Endothelial cell of umbilical vein (primary cell): ENCODE measurements around the gene CLOCK. TPM values are rescaled to one million over a fixed set of nuclear protein-coding genes. Genes with fewer than 3 reads are reported as not detected.

ENCODE experiments used
- BruUV-seq: library from RNA; stranded (reverse); fragments of 400-500 nt; replicated peaks from 2 replicates; lab custom pipeline; 2021; lab: Mats Ljungman, UMichigan
- CTCF ChIA-PET: fragments of 300-600, 350-600 bp; sonication (Branson Sonifier 250); formaldehyde crosslinking; loops from one replicate; lab custom pipeline; 2021; ENCODE audit warnings: antibody characterized with exemption, inconsistent platforms; lab: Charles Lee
- POLR2A ChIA-PET: fragments of 300-600, 350-600 bp; sonication (Branson Sonifier 250); formaldehyde crosslinking; loops from one replicate; lab custom pipeline; 2021; ENCODE audit warnings: antibody characterized with exemption, inconsistent platforms; lab: Charles Lee
- DNase-seq: peaks from one replicate; pipeline ENCODE4 v3.0.0-alpha.2; 2011; ENCODE audit warnings: low read depth, low spot score
- FAIRE-seq: peaks from 2 replicates; lab custom pipeline; 2011; peaks lifted over from hg19 to GRCh38; lab: Jason Lieb, UNC
- H2AFZ ChIP-seq: 2 replicates; pipeline ENCODE4 v1.6.0; 2012; ENCODE audit warnings: low read depth, low read length, control low read depth, inconsistent platforms
- H3K27ac ChIP-seq: 2 replicates; pipeline ENCODE4 v1.5.1; 2011; ENCODE audit warnings: low read depth, mild to moderate bottlenecking, control low read depth, low read length, moderate library complexity; ENCODE audit not compliant: insufficient read depth
- H3K27me3 ChIP-seq, 2 experiments: 2 replicates each; pipeline versions ENCODE4 v1.6.0 to v1.6.1; 2011; ENCODE audit warnings: low read length in 2 of 2, mixed read lengths in 1 of 2; ENCODE audit not compliant: control insufficient read depth in 2 of 2, insufficient read depth in 2 of 2
- H3K36me3 ChIP-seq, 2 experiments: 2 replicates in 1 of 2; 3 replicates in 1 of 2; pipeline ENCODE4 v1.5.1; 2011; ENCODE audit warnings: low read length in 2 of 2, mild to moderate bottlenecking in 1 of 2, moderate library complexity in 1 of 2; ENCODE audit not compliant: control insufficient read depth in 2 of 2, insufficient read depth in 2 of 2; ENCODE audit errors: extremely low read depth in 1 of 2
- H3K4me1 ChIP-seq: 3 replicates; pipeline ENCODE4 v1.5.1; 2011; ENCODE audit warnings: mild to moderate bottlenecking, low read length; ENCODE audit not compliant: control insufficient read depth, insufficient read depth; ENCODE audit errors: extremely low read depth
- H3K4me2 ChIP-seq: 2 replicates; pipeline ENCODE4 v1.6.1; 2011; ENCODE audit warnings: low read length, control low read depth, mixed read lengths; ENCODE audit not compliant: insufficient read depth
- H3K4me3 ChIP-seq, 3 experiments: fragments of 200-600 bp in 1 of 3; sonication (generic), shearing (Covaris generic) in 1 of 3; replicated peaks in 1 of 3; 2 replicates each; pipeline ENCODE4 v1.5.1; 2011 to 2016; ENCODE audit warnings: control low read depth in 3 of 3, low read length in 3 of 3, mild to moderate bottlenecking in 2 of 3, inconsistent platforms in 1 of 3, low read depth in 1 of 3, moderate library complexity in 1 of 3; ENCODE audit not compliant: insufficient read depth in 1 of 3
- H3K79me2 ChIP-seq: 2 replicates; pipeline ENCODE4 v1.6.0; 2012; ENCODE audit warnings: low read length, inconsistent platforms; ENCODE audit not compliant: control insufficient read depth, insufficient read depth
- H3K9ac ChIP-seq: replicated peaks from 2 replicates; pipeline ENCODE3; 2011; ENCODE audit warnings: low read length, control low read depth; ENCODE audit not compliant: insufficient read depth; ENCODE audit errors: extremely low read depth
- H3K9me1 ChIP-seq: replicated peaks from 3 replicates; pipeline ENCODE4 v1.6.0; 2011; ENCODE audit warnings: mild to moderate bottlenecking, low read length; ENCODE audit not compliant: control insufficient read depth, insufficient read depth; ENCODE audit errors: extremely low read depth
- H3K9me3 ChIP-seq: replicated peaks from 2 replicates; pipeline ENCODE4 v1.5.1; 2012; ENCODE audit warnings: low read length, inconsistent platforms; ENCODE audit not compliant: control insufficient read depth, insufficient read depth
- H4K20me1 ChIP-seq: replicated peaks from 2 replicates; pipeline ENCODE3; 2011; ENCODE audit warnings: mild to moderate bottlenecking, low read length; ENCODE audit not compliant: control insufficient read depth, insufficient read depth; ENCODE audit errors: extremely low read depth
- EZH2 ChIP-seq: IDR thresholded peaks from 2 replicates; pipeline ENCODE4 v1.6.1; 2012; ENCODE audit warnings: borderline replicate concordance, low read depth, mild to moderate bottlenecking, moderate library complexity, low read length, inconsistent platforms; ENCODE audit not compliant: severe bottlenecking
- FOS ChIP-seq: IDR thresholded peaks from 2 replicates; pipeline ENCODE4 v1.6.1; 2011; ENCODE audit warnings: mild to moderate bottlenecking, low read length, moderate library complexity, borderline replicate concordance; ENCODE audit not compliant: insufficient read depth
- GATA2 ChIP-seq: IDR thresholded peaks from 2 replicates; pipeline ENCODE4 v1.7.0; 2011; ENCODE audit warnings: low read depth, mild to moderate bottlenecking, moderate library complexity, mixed read lengths, low read length; ENCODE audit not compliant: insufficient read length, insufficient read depth
- JUN ChIP-seq: IDR thresholded peaks from 2 replicates; pipeline ENCODE4 v1.6.1; 2011; ENCODE audit warnings: borderline replicate concordance, low read depth; ENCODE audit not compliant: insufficient read length, insufficient read depth
- MYC ChIP-seq: IDR thresholded peaks from one replicate; pipeline ENCODE4 v1.6.1; 2011; ENCODE audit warnings: mild to moderate bottlenecking, low read depth, low read length
- POLR2A ChIP-seq: IDR thresholded peaks from 2 replicates; pipeline ENCODE4 v1.6.1; 2012; ENCODE audit warnings: low read depth, mild to moderate bottlenecking, control low read depth, low read length
- POLR2AphosphoS5 ChIP-seq: IDR thresholded peaks from 2 replicates; pipeline ENCODE4 v1.6.1; 2012; ENCODE audit warnings: low read depth, mild to moderate bottlenecking, control low read depth, low read length, moderate library complexity; ENCODE audit not compliant: insufficient read depth
- dilution Hi-C: fragments of 300-500 bp; cut with MboI; formaldehyde crosslinking; loops from one replicate; pipeline ENCODE4 v1.15.0; 2019; ENCODE audit warnings: low sequenced_read_pairs; ENCODE audit not compliant: extremely low pct_ligation_motif_present
- intact Hi-C: fragments of 100-400 bp; cut with micrococcal nuclease; formaldehyde crosslinking; loops from one replicate; pipeline ENCODE4 v1.10.0; 2022
- polyA plus RNA-seq, 4 experiments: library from polyadenylated mRNA; depleted of rRNA in 3 of 4; stranded (reverse) in 3 of 4; unstranded in 1 of 4; fragments of >200 nt; gene quantifications; 2 replicates each; pipeline versions ENCODE4 v1.2.1 to v1.2.3, GENCODE V29; 2011 to 2012; ENCODE audit warnings: missing spikeins in 1 of 4
- total RNA-seq: library from RNA; stranded (reverse); gene quantifications from 2 replicates; pipeline ENCODE4 v1.2.3, GENCODE V29; 2021
- TF ChIP-seq, protein P1 (sequence below): IDR thresholded peaks from 2 replicates; pipeline ENCODE4 v1.6.1; 2011; ENCODE audit not compliant: insufficient read depth, insufficient read length
- TF ChIP-seq, protein P2 (sequence below), 2 donors: IDR thresholded peaks; 1 replicate in 1 of 2; 2 replicates in 1 of 2; pipeline ENCODE4 v1.5.1; 2011; ENCODE audit warnings: low read length in 2 of 2, mild to moderate bottlenecking in 2 of 2, moderate library complexity in 2 of 2, control low read depth in 1 of 2, inconsistent platforms in 1 of 2, low read depth in 1 of 2; ENCODE audit not compliant: insufficient read depth in 1 of 2; ENCODE audit errors: extremely low read depth in 1 of 2

CLOCK gene
- total and polyA plus RNA-seq, 2 donors (not counting 3 experiments of a cell fraction or from before 2014, with no cell fraction given), result 7.5 to 23.8 TPM

DNA sequence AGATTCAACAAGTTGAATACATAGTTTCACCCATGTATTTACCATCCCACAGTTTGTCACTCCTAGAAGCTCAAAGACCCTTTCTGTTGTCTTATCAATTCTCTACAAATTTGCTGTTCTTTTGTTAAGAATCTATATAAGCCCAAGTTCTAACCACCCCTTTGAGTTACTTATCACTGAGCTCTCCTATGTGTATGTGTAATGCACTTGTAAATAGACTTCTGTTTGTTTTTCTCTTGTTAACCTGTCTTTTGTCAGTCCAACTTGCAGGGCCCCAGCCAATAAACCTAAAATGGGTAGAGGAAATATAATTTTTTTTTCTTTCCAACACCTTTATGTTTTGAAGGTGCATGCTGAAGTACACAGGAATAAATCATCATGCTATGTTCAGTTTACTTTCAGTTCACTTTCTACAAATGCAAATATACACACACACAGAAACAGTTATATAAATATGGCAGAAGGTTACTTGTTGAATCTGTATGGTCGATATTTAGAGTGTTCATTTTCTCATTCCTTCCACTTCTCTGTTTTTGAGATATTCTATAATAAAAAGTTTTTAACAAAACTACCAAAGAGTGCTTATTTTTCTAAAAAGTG, 22.3 kb upstream of the CLOCK start:
- Histone ChIP-seq H3K4me3 (no peak overlapping the region), H3K27ac (no peak overlapping the region), H2AFZ (no peak overlapping the region), H3K36me3 (no peaks in the 10 kb centered on the region), H4K20me1 (no peaks in the 10 kb centered on the region), H3K9me3 (no peaks in the 10 kb centered on the region), H3K27me3 (peaks cover 4 to 5% of the 10 kb centered on the region in 2 experiments), H3K9ac (no peak overlapping the region), H3K4me1 (no peaks in the 10 kb centered on the region), H3K79me2 (no peaks in the 10 kb centered on the region), H3K4me2 (no peak overlapping the region), H3K9me1 (no peaks in the 10 kb centered on the region)
- DNase-seq (no peak), FAIRE-seq (no peak)
- dilution Hi-C loops (no loop called here), intact Hi-C loops (no loop called here)
- no TSS peak for BruUV-seq
- ChIA-PET POLR2A (no interaction called here), CTCF (no interaction called here)
- TF ChIP-seq, protein P1, sequence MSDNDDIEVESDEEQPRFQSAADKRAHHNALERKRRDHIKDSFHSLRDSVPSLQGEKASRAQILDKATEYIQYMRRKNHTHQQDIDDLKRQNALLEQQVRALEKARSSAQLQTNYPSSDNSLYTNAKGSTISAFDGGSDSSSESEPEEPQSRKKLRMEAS, result no peak
- TF ChIP-seq POLR2A (no peak), GATA2 (no peak), FOS (no peak), JUN (no peak), POLR2AphosphoS5 (no peak), EZH2 (no peak), MYC (no peak)
- TF ChIP-seq, protein P2, sequence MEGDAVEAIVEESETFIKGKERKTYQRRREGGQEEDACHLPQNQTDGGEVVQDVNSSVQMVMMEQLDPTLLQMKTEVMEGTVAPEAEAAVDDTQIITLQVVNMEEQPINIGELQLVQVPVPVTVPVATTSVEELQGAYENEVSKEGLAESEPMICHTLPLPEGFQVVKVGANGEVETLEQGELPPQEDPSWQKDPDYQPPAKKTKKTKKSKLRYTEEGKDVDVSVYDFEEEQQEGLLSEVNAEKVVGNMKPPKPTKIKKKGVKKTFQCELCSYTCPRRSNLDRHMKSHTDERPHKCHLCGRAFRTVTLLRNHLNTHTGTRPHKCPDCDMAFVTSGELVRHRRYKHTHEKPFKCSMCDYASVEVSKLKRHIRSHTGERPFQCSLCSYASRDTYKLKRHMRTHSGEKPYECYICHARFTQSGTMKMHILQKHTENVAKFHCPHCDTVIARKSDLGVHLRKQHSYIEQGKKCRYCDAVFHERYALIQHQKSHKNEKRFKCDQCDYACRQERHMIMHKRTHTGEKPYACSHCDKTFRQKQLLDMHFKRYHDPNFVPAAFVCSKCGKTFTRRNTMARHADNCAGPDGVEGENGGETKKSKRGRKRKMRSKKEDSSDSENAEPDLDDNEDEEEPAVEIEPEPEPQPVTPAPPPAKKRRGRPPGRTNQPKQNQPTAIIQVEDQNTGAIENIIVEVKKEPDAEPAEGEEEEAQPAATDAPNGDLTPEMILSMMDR (IDR thresholded peaks at IDR 0.05; ENCODE audit: extremely low read depth in 1 of 2, insufficient read depth in 1 of 2, low read depth in 1 of 2, low read length in 2 of 2), result no peak
